HepG2 (cell line): ENCODE data around the gene HEXD. TPM values are rescaled to one million over a fixed set of nuclear protein-coding genes. Genes with fewer than 3 reads are reported as not detected.
A peak's percentile ranks its signal among the peaks of the same experiment; 100 is the strongest.

Experiments used
- FOSL1 ChIP-seq: sonication (generic); formaldehyde crosslinking; IDR thresholded peaks from 2 replicates; pipeline ENCODE4 v1.9.0; 2021; ENCODE audit warnings: missing genetic modification reagents, borderline replicate concordance
- FOXO1 ChIP-seq: sonication (generic); formaldehyde crosslinking; IDR thresholded peaks from 2 replicates; pipeline ENCODE4 v1.4.0; 2020; ENCODE audit warnings: missing genetic modification reagents
- HIVEP1 ChIP-seq: sonication (generic); formaldehyde crosslinking; IDR thresholded peaks from 2 replicates; pipeline ENCODE4 v1.4.0; 2020; ENCODE audit warnings: mild to moderate bottlenecking, missing genetic modification reagents
- HOMEZ ChIP-seq: IDR thresholded peaks from 2 replicates; pipeline ENCODE4 v1.6.1; 2016; ENCODE audit warnings: low read depth
- SAFB2 ChIP-seq: sonication (generic); formaldehyde crosslinking; IDR thresholded peaks from 2 replicates; pipeline ENCODE4 v1.5.1; 2020; ENCODE audit warnings: missing genetic modification reagents, low read depth, mild to moderate bottlenecking, borderline replicate concordance
- SP5 ChIP-seq: IDR thresholded peaks from 2 replicates; pipeline ENCODE4 v1.6.1; 2016; ENCODE audit warnings: low read depth, borderline replicate concordance
- THAP8 ChIP-seq: sonication (generic); formaldehyde crosslinking; IDR thresholded peaks from 2 replicates; pipeline ENCODE4 v1.5.1; 2020; ENCODE audit warnings: missing genetic modification reagents, mild to moderate bottlenecking, borderline replicate concordance
- ZBTB26 ChIP-seq: IDR thresholded peaks from 2 replicates; pipeline ENCODE4 v1.6.1; 2016; ENCODE audit warnings: missing compliant biosample characterization, missing genetic modification reagents, borderline replicate concordance
- ZMYM4 ChIP-seq: sonication (generic); formaldehyde crosslinking; IDR thresholded peaks from 2 replicates; pipeline ENCODE4 v1.8.1; 2023; ENCODE audit warnings: mild to moderate bottlenecking, missing genetic modification reagents
- ZNF280B ChIP-seq: sonication (generic); formaldehyde crosslinking; IDR thresholded peaks from 2 replicates; pipeline ENCODE4 v1.5.0; 2020; ENCODE audit warnings: missing genetic modification reagents, mild to moderate bottlenecking, borderline replicate concordance
- ZNF318 ChIP-seq: sonication (generic); formaldehyde crosslinking; IDR thresholded peaks from 2 replicates; pipeline ENCODE4 v1.4.0; 2020; ENCODE audit warnings: mild to moderate bottlenecking, missing genetic modification reagents
- ZNF629 ChIP-seq: sonication (generic); formaldehyde crosslinking; conservative IDR thresholded peaks from 2 replicates; pipeline ENCODE4 v1.5.0; 2020; ENCODE audit warnings: missing genetic modification reagents
- ZNF737 ChIP-seq: sonication (generic); formaldehyde crosslinking; IDR thresholded peaks from 2 replicates; pipeline ENCODE4 v1.5.0; 2020; ENCODE audit warnings: missing genetic modification reagents, mild to moderate bottlenecking, borderline replicate concordance
- ZNF781 ChIP-seq: sonication (generic); formaldehyde crosslinking; IDR thresholded peaks from 2 replicates; pipeline ENCODE4 v1.5.1; 2020; ENCODE audit warnings: borderline replicate concordance, mild to moderate bottlenecking, missing genetic modification reagents; ENCODE audit errors: not compliant biosample characterization
- polyA plus RNA-seq, 8 experiments: library from polyadenylated mRNA; depleted of rRNA in 3 of 8; stranded (reverse) in 7 of 8; unstranded in 1 of 8; fragments of >200 nt; fragmentation: Illumina TruSeq in 4 of 8; extraction: Trizol in 4 of 8; gene quantifications; 2 replicates each; pipeline versions ENCODE4 v1.2.1 to v1.2.3, GENCODE V29; 2011 to 2016; ENCODE audit warnings: low read depth in 4 of 8, missing spikeins in 1 of 8, mixed read lengths in 1 of 8; ENCODE audit not compliant: insufficient read depth in 1 of 8
- total RNA-seq, 5 experiments: library from RNA; depleted of rRNA; stranded (reverse); fragments of >200 nt; fragmentation: Illumina TruSeq; extraction: Trizol; gene quantifications; 2 replicates each; pipeline ENCODE4 v1.2.3, GENCODE V29; 2016; ENCODE audit warnings: low read depth in 1 of 5

The HEXD gene
- total and polyA plus RNA-seq, 2 of the 13 experiments (the other 11 are each of a cell fraction or from before 2014, with no cell fraction given), result 22.3 to 41.8 TPM

- TF ChIP-seq THAP8 (no peak), SAFB2 (CRISPR knock-in tag) (peak; percentile 56), ZBTB26 (CRISPR knock-in tag) (peak; percentile 94), ZNF781 (CRISPR knock-in tag) (peak; percentile 99), ZNF280B (CRISPR knock-in tag) (peak; percentile 40; the same call in 1 of the 2 replicates), HIVEP1 (CRISPR knock-in tag) (peak; percentile 61), ZMYM4 (CRISPR knock-in tag) (peak; percentile 58), ZNF629 (CRISPR knock-in tag) (0 out of 2 replicates have a peak, but pooled peaks have one; percentile 24), FOXO1 (CRISPR knock-in tag) (peak; percentile 73), ZNF737 (CRISPR knock-in tag) (peak; percentile 98; the same call in 1 of the 2 replicates), FOSL1 (CRISPR knock-in tag) (no peak), ZNF318 (CRISPR knock-in tag) (0 out of 2 replicates have a peak, but pooled peaks have one; percentile 25), HOMEZ (no peak; the same call in 1 of the 2 replicates), SP5 (CRISPR knock-in tag) (peak; percentile 13; the same call in 1 of the 2 replicates)
These were observed 3.4 kb upstream of the HEXD start (continued) for GRCh38 chr17:82414548-82415281.
